Activated CD4-positive, alpha-beta memory T cell treated with anti-CD3 and anti-CD28 coated beads for 36 hours (primary cell): ENCODE results near the gene RIPOR2. TPM values are rescaled to one million over a fixed set of nuclear protein-coding genes. Genes with fewer than 3 reads are reported as not detected.
"Not testable (repeated sequence)": the region's sequence is repeated elsewhere in the genome, so short reads cannot be mapped to it uniquely, and the experiment has no call there.

ENCODE experiments used
- CTCF ChIA-PET: fragments of 350-600 bp; sonication (Branson Sonifier 250); formaldehyde crosslinking; loops from one replicate; lab custom pipeline; 2021; ENCODE audit warnings: antibody characterized with exemption, inconsistent platforms; lab: Charles Lee
- POLR2A ChIA-PET: fragments of 350-600 bp; sonication (Branson Sonifier 250); formaldehyde crosslinking; loops from one replicate; lab custom pipeline; 2021; ENCODE audit warnings: antibody characterized with exemption; lab: Charles Lee
- DNase-seq: peaks from one replicate; pipeline ENCODE4 v3.0.0-alpha.2; 2020
- H3K27ac Mint-ChIP-seq: one replicate; pipeline ENCODE4 v1.8.0; 2021; ENCODE audit warnings: mixed read lengths
- H3K27me3 Mint-ChIP-seq: one replicate; pipeline ENCODE4 v1.8.0; 2021; ENCODE audit warnings: mixed read lengths
- H3K36me3 Mint-ChIP-seq: one replicate; pipeline ENCODE4 v1.8.0; 2021; ENCODE audit warnings: mixed read lengths
- H3K4me1 Mint-ChIP-seq: one replicate; pipeline ENCODE4 v1.8.0; 2021; ENCODE audit warnings: low read depth, mixed read lengths
- H3K4me3 Mint-ChIP-seq: one replicate; pipeline ENCODE4 v1.8.0; 2021; ENCODE audit warnings: mild to moderate bottlenecking, mixed read lengths
- H3K9me3 Mint-ChIP-seq: one replicate; pipeline ENCODE4 v1.8.0; 2021; ENCODE audit warnings: mixed read lengths
- intact Hi-C: fragments of 100-400 bp; cut with micrococcal nuclease; formaldehyde crosslinking; loops from one replicate; pipeline ENCODE4 v1.15.1; 2023
- total RNA-seq, 2 experiments: library from RNA; stranded (reverse); gene quantifications; one replicate each; pipeline ENCODE4 v1.2.3, GENCODE V29; 2021

Gene RIPOR2
- total RNA-seq, 2 experiments from 2014 or later, result 64.5 to 68.7 TPM

GRCh38 chr6:24890471-24890870 lies 45.3 kb downstream of the RIPOR2 start:
- H3K9me3 Mint-ChIP-seq, result no peaks in the 10 kb centered on the region
- intact Hi-C loops, result no loop called here
- H3K36me3 Mint-ChIP-seq, result peaks cover 7% of the 10 kb centered on the region
- H3K27me3 Mint-ChIP-seq, result no peaks in the 10 kb centered on the region
- peak overlapping the region; percentile 66 for H3K27ac Mint-ChIP-seq
- CTCF ChIA-PET, result interaction anchor here (2.1 kb wide), 1 partner anchor 10 kb away, joined by 6 read pairs; no protein-coding TSS in a partner anchor
- POLR2A ChIA-PET, result interaction anchor here (1.4 kb wide), 1 partner anchor 18 kb away, joined by 3 read pairs; no protein-coding TSS in a partner anchor
- H3K4me3 Mint-ChIP-seq, result no peak overlapping the region
- no peak for DNase-seq
- H3K4me1 Mint-ChIP-seq, result peaks cover 88% of the 10 kb centered on the region

- peak overlapping the region; percentile 77 for H3K27ac Mint-ChIP-seq
- peaks cover 7% of the 10 kb centered on the region for H3K36me3 Mint-ChIP-seq
- DNase-seq, result no peak
- POLR2A ChIA-PET, result interaction anchor here (0.6 to 2.4 kb wide), 3 partner anchors 10 to 30 kb away, joined by 3 to 13 read pairs (median 3); no protein-coding TSS in a partner anchor
- intact Hi-C loops, result no loop called here
- no peaks in the 10 kb centered on the region for H3K9me3 Mint-ChIP-seq
- peaks cover 84% of the 10 kb centered on the region for H3K4me1 Mint-ChIP-seq
- H3K4me3 Mint-ChIP-seq, result no peak overlapping the region
- CTCF ChIA-PET, result interaction anchor here (0.7 to 3.5 kb wide), 11 partner anchors 11 to 182 kb away, joined by 3 to 38 read pairs (median 6); partner anchors contain the start of gene RIPOR2
- H3K27me3 Mint-ChIP-seq, result no peaks in the 10 kb centered on the region
Observed at GRCh38 chr6:24888715-24889370, 46.9 kb downstream of the RIPOR2 start.

GRCh38 chr6:24887545-24888140 lies 48.1 kb downstream of the RIPOR2 start:
- Mint-ChIP-seq H3K9me3 (no peaks in the 10 kb centered on the region), H3K4me1 (peaks cover 84% of the 10 kb centered on the region), H3K27me3 (no peaks in the 10 kb centered on the region), H3K36me3 (peaks cover 7% of the 10 kb centered on the region), H3K4me3 (no peak overlapping the region), H3K27ac (peak overlapping the region; percentile 77)
- no peak for DNase-seq
- intact Hi-C loops, result no loop called here
- ChIA-PET CTCF (interaction anchor here (1.0 to 3.5 kb wide), 12 partner anchors 12 to 183 kb away, joined by 3 to 38 read pairs (median 6); partner anchors contain the start of gene RIPOR2), POLR2A (interaction anchor here (2.4 kb wide), 1 partner anchor 11 kb away, joined by 13 read pairs; no protein-coding TSS in a partner anchor)

- Mint-ChIP-seq H3K4me1 (peaks cover 86% of the 10 kb centered on the region), H3K9me3 (peaks cover 2% of the 10 kb centered on the region), H3K27ac (peak overlapping the region; percentile 97), H3K4me3 (peak overlapping the region; percentile 66), H3K27me3 (no peaks in the 10 kb centered on the region), H3K36me3 (peaks cover 15% of the 10 kb centered on the region)
- ChIA-PET POLR2A (interaction anchor here (0.7 to 1.6 kb wide), 11 partner anchors 25 to 144 kb away, joined by 3 to 7 read pairs (median 4); no protein-coding TSS in a partner anchor), CTCF (interaction anchor here (0.7 to 5.2 kb wide), 14 partner anchors 10 to 143 kb away, joined by 3 to 53 read pairs (median 4); partner anchors contain the start of gene RIPOR2)
- intact Hi-C loops, result loop anchor here (1.0 to 2.0 kb wide), 7 partner anchors 15 to 109 kb away; no protein-coding TSS in a partner anchor
- DNase-seq, result peak; percentile 62
Observed at GRCh38 chr6:24883618-24884017, 52.1 kb downstream of the RIPOR2 start.

- H3K27me3 Mint-ChIP-seq, result no peaks in the 10 kb centered on the region
- DNase-seq, result peak; percentile 54
- ChIA-PET CTCF (interaction anchor here (0.5 to 5.2 kb wide), 19 partner anchors 9 to 144 kb away, joined by 3 to 53 read pairs (median 4); partner anchors contain the start of gene RIPOR2), POLR2A (interaction anchor here (0.7 to 1.6 kb wide), 12 partner anchors 16 to 144 kb away, joined by 3 to 7 read pairs (median 4); no protein-coding TSS in a partner anchor)
- intact Hi-C loops, result loop anchor here (1.0 to 2.0 kb wide), 7 partner anchors 15 to 109 kb away; no protein-coding TSS in a partner anchor
- H3K36me3 Mint-ChIP-seq, result peaks cover 20% of the 10 kb centered on the region
- H3K4me1 Mint-ChIP-seq, result peaks cover 84% of the 10 kb centered on the region
- peaks cover 4% of the 10 kb centered on the region for H3K9me3 Mint-ChIP-seq
- H3K27ac Mint-ChIP-seq, result peak overlapping the region; percentile 97
- peak overlapping the region; percentile 66 for H3K4me3 Mint-ChIP-seq
Observed at GRCh38 chr6:24882835-24883555, 52.8 kb downstream of the RIPOR2 start.

GRCh38 chr6:24882295-24882694 lies 53.5 kb downstream of the RIPOR2 start:
- ChIA-PET CTCF (interaction anchor here (0.5 to 5.2 kb wide), 12 partner anchors 17 to 145 kb away, joined by 3 to 53 read pairs (median 8); partner anchors contain the start of gene RIPOR2), POLR2A (interaction anchor here (1.2 to 1.6 kb wide), 5 partner anchors 17 to 92 kb away, joined by 3 to 7 read pairs (median 5); no protein-coding TSS in a partner anchor)
- peaks cover 11% of the 10 kb centered on the region for H3K9me3 Mint-ChIP-seq
- peaks cover 27% of the 10 kb centered on the region for H3K36me3 Mint-ChIP-seq
- H3K27me3 Mint-ChIP-seq, result no peaks in the 10 kb centered on the region
- peak overlapping the region; percentile 97 for H3K27ac Mint-ChIP-seq
- no peak overlapping the region for H3K4me3 Mint-ChIP-seq
- intact Hi-C loops, result loop anchor here (2.0 kb wide), 1 partner anchor 69 kb away; no protein-coding TSS in a partner anchor
- no peak for DNase-seq
- peaks cover 84% of the 10 kb centered on the region for H3K4me1 Mint-ChIP-seq

- Mint-ChIP-seq H3K4me3 (no peak overlapping the region), H3K27ac (peak overlapping the region; percentile 97), H3K27me3 (no peaks in the 10 kb centered on the region), H3K9me3 (peaks cover 21% of the 10 kb centered on the region), H3K4me1 (peaks cover 82% of the 10 kb centered on the region), H3K36me3 (peaks cover 36% of the 10 kb centered on the region)
- CTCF ChIA-PET, result interaction anchor here (1.0 to 5.2 kb wide), 9 partner anchors 10 to 189 kb away, joined by 3 to 53 read pairs (median 6); partner anchors contain the start of gene RIPOR2
- DNase-seq, result no peak
- POLR2A ChIA-PET, result interaction anchor here (1.2 to 2.2 kb wide), 3 partner anchors 18 to 93 kb away, joined by 3 to 6 read pairs (median 6); no protein-coding TSS in a partner anchor
- intact Hi-C loops, result no loop called here
Observed at GRCh38 chr6:24881376-24881775, 54.4 kb downstream of the RIPOR2 start.

- ChIA-PET POLR2A (interaction anchor here (0.8 to 2.2 kb wide), 2 partner anchors 29 to 56 kb away, joined by 3 to 6 read pairs; no protein-coding TSS in a partner anchor), CTCF (interaction anchor here (0.5 to 5.2 kb wide), 10 partner anchors 11 to 1085 kb away, joined by 3 to 53 read pairs (median 4); partner anchors contain the start of gene RIPOR2)
- H3K9me3 Mint-ChIP-seq, result peaks cover 22% of the 10 kb centered on the region
- intact Hi-C loops, result no loop called here
- peaks cover 43% of the 10 kb centered on the region for H3K36me3 Mint-ChIP-seq
- H3K27ac Mint-ChIP-seq, result peak overlapping the region; percentile 61
- peaks cover 81% of the 10 kb centered on the region for H3K4me1 Mint-ChIP-seq
- H3K27me3 Mint-ChIP-seq, result no peaks in the 10 kb centered on the region
- no peak overlapping the region for H3K4me3 Mint-ChIP-seq
- no peak for DNase-seq
Observed at GRCh38 chr6:24880451-24880850, 55.3 kb downstream of the RIPOR2 start.

- Mint-ChIP-seq H3K4me1 (peaks cover 80% of the 10 kb centered on the region), H3K27ac (peak overlapping the region; percentile 68), H3K4me3 (no peak overlapping the region), H3K9me3 (peaks cover 22% of the 10 kb centered on the region), H3K36me3 (peaks cover 49% of the 10 kb centered on the region), H3K27me3 (no peaks in the 10 kb centered on the region)
- DNase-seq, result no peak
- ChIA-PET CTCF (interaction anchor here (0.8 to 5.2 kb wide), 9 partner anchors 23 to 148 kb away, joined by 3 to 53 read pairs (median 4); partner anchors contain the start of gene RIPOR2), POLR2A (interaction anchor here (2.2 kb wide), 1 partner anchor 30 kb away, joined by 6 read pairs; no protein-coding TSS in a partner anchor)
- intact Hi-C loops, result no loop called here
Observed at GRCh38 chr6:24879351-24879750, 56.4 kb downstream of the RIPOR2 start.

- peaks cover 69% of the 10 kb centered on the region for H3K4me1 Mint-ChIP-seq
Observed at GRCh38 chr6:24877747-24878146, 58.0 kb downstream of the RIPOR2 start.

More at GRCh38 chr6:24877747-24878146, 58.0 kb downstream of the RIPOR2 start:
- H3K36me3 Mint-ChIP-seq, result peaks cover 64% of the 10 kb centered on the region
- CTCF ChIA-PET, DNase-seq, intact Hi-C loops, H3K27me3 Mint-ChIP-seq, H3K4me3 Mint-ChIP-seq, POLR2A ChIA-PET: not testable (repeated sequence)
- peak overlapping the region; percentile 20 for H3K27ac Mint-ChIP-seq
- H3K9me3 Mint-ChIP-seq, result peaks cover 22% of the 10 kb centered on the region
